Activated CD4-positive, alpha-beta T cell treated with anti-CD3 and anti-CD28 coated beads, Interleukin-2, Interleukin-6, amounts not matched to agents 100 ng/mL and 50 ng/mL, durations not matched to agents 16 hours and 8 hours (primary cell): Measurements from ENCODE around the gene ERC2.
A peak's percentile ranks its signal among the peaks of the same experiment; 100 is the strongest.

Experiments
- DNase-seq: peaks from one replicate; pipeline ENCODE4 v3.0.0-alpha.2; 2020

The ERC2 gene

GRCh38 chr3:55500555-55501330 is 967.5 kb downstream of the ERC2 start:
- DNase-seq = no peak

DNA sequence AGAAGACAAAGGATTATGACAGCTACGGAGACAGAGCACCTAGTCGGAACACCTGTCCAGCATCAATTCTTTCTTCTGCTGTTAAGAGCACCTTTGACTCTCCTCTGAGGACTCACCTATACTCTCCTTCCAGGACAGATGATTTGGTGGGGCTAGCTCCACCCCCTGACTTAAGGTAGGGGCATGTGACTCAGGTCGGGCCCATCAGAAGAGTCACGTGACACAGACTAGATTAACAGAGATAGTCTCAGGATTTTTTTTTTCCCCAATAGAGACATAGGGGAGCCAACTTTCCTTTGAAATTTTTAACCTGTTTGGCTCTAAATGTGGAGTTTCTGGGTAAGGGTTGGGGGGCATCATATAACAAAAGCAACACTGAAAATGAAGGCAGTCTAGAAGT is 969.7 kb downstream of the ERC2 start:
- DNase-seq = no peak

GRCh38 chr3:55497250-55497649 is 971.0 kb downstream of the ERC2 start:
- DNase-seq = no peak

GRCh38 chr3:55494976-55495375 is 973.3 kb downstream of the ERC2 start:
- DNase-seq = no peak

DNA sequence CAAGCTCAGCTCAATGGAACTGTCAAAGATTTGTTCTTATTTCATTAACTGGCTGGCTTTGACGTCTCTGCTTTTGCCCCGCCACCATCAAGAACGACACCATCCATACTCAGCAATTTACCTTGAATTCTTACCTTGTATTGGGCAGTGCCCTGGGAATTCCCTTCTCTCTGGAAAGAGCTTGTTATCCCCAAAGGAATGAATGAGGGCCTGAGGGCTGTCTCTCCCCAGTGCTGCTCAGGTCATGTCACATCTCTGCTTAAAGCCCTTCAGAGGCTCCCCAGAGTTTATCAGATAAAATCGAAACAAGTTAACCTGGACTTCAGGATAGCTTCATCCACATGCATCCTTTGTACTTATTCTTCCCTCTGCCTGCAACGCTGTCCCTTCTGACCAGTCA is 975.3 kb downstream of the ERC2 start:
- no peak for DNase-seq

GRCh38 chr3:55491296-55491816 is 976.9 kb downstream of the ERC2 start:
- DNase-seq = no peak

- DNase-seq = no peak
Observed at GRCh38 chr3:55490276-55490913, 977.9 kb downstream of the ERC2 start.

GRCh38 chr3:55489798-55490132 is 978.5 kb downstream of the ERC2 start:
- no peak for DNase-seq

- DNase-seq = peak; percentile 22
Observed at GRCh38 chr3:55488398-55489055, 979.7 kb downstream of the ERC2 start.

- DNase-seq = no peak
Observed at GRCh38 chr3:55487381-55488241, 980.7 kb downstream of the ERC2 start.

GRCh38 chr3:55486857-55487380 is 981.3 kb downstream of the ERC2 start, which contains the start of gene WNT5A:
WNT5A (minus strand) TSS chr3:55487306; CDS start chr3:55486985, 321 bp downstream.
- DNase-seq = no peak

DNA sequence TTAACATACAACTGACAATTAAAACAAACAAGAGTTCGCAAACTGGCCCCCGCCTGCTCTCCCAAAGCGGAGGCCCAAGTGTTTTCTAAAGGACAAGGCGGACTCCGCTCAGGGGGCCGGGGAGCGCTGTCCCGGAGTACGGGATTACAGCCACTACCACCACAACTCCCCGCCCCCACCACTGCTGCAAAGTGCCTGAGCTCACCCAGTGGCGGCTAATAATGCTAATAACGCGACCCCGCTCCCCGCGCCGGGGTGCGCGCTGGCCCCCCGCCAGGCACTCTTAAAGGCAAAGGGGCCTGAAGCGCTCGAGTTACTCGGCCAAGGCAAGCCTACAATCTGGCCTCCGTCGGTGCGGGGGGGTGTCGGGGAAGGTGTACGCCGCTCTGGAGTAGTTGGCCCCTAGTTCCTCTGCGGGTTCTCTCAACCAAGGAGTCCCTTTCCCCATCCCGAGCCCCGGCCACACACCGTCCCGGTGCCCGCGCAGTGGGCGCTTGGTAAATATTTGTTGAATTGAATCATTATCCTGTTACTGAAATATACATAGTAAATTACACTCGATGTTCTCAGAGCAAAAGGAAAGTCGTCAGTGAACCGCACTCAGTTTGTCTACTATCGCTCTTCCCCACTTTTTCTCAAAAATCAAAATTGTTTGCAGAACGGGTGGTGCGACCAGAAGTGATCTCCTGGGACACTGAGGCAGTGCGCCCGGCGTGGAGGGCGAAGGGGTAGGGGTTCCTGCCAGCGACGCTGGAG is 982.0 kb downstream of the ERC2 start:
- no peak for DNase-seq

DNA sequence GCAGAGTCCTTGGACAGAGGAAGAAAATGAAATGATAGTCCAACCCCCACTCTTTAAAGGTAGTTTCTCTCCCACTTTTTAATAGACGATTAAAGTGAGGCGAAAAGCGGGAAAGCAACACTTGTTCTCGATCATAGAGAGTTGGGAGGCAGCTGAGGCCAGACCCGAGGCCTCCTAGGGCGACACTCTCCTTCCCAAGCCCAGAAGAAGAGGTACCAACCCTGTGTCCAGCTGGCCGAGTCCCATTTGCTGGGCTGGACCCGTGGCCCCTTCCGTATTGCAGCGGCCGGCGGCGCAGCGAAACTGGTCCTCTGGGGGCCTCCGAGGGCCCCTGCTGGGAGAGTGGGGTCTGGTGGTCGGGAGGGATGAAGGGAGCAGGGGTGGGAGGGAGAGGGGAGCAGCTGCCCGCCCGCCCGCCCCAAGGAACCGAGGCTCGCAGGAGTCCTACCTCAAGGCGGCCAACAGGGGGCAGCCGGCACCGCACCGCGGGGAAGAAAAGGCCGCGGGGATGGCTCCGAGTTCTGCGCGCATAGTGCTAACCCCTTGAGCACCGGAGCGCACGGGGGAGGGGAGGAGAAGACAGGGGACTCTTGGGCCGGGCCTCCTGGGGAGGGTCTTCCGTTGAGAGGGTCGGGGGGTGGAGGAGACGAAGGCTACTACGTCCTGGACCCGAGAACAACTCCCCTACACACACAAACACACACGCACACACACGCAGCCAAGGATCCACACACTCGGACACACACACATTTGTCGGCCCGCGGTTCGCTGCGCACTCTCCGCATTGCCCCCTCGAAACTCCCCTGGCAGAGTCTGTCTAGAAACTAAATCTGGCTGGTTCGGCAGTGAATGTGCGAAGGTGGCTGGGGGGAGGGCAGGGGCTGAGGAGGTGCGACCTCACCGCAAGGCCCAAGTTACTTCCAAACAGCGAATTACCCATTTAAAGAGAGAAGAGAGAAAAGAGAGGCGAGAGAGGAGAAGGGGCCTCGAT is 983.2 kb downstream of the ERC2 start:
- DNase-seq = peak; percentile 67

DNA sequence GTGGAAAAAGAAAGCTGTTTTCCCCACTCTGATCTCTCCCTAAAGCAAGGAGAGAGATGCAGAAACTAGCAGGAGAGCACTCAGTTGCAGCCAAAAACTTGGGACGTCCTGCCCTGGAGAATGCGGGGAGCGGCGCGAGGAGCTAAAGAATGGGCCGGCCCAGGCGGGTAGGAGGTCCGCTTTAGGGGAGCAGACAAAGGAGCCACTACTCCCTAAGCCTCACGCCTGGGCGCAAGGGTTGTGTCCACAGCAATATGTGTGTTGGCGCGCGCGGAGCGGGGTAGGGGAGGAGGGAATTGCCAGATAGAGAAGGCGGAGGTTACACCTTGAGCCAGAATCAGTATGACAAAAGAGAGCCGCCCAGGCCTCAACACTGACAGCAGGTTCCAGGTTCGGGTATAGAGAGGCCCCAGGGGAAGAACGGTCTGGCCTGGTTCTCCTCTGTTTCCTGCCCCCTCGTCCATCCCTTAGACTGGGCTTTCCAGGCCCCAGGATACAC is 984.0 kb downstream of the ERC2 start:
- DNase-seq = no peak

- DNase-seq = no peak
Observed at GRCh38 chr3:55483196-55484095, 984.8 kb downstream of the ERC2 start.

GRCh38 chr3:55482496-55483195 is 985.6 kb downstream of the ERC2 start:
- no peak for DNase-seq

GRCh38 chr3:55481744-55482495 is 986.3 kb downstream of the ERC2 start:
- DNase-seq = no peak
